HEK293 (cell line): ENCODE measurements around the gene ARPC1A.

Experiments
- CTCF ChIA-PET: fragments of 350-600 bp; formaldehyde crosslinking; extraction: SDS; loops from one replicate; lab custom pipeline; 2021; ENCODE audit warnings: antibody characterized with exemption; lab: Yijun Ruan, JAX
- POLR2A ChIA-PET: fragments of 300-600 bp; formaldehyde crosslinking; extraction: SDS; loops from one replicate; lab custom pipeline; 2020; ENCODE audit warnings: antibody characterized with exemption, inconsistent platforms; lab: Yijun Ruan, JAX
- H3K27ac ChIP-seq: fragments of 200-500 bp; sonication (Bioruptor generic); 2 replicates; pipeline ENCODE4 v1.5.1; 2014; ENCODE audit warnings: low read depth, low read length, control low read depth, inconsistent platforms; ENCODE audit errors: extremely low read depth
- H3K36me3 ChIP-seq, 2 experiments: fragments of 200-500 bp in 1 of 2; sonication (Bioruptor generic) in 1 of 2; 1 replicate in 1 of 2; 2 replicates in 1 of 2; pipeline ENCODE4 v1.5.1; 2014 to 2017; ENCODE audit warnings: inconsistent platforms in 2 of 2, low read length in 2 of 2; ENCODE audit not compliant: control insufficient read depth in 2 of 2, insufficient read depth in 1 of 2
- H3K4me1 ChIP-seq: fragments of 200-500 bp; sonication (Bioruptor generic); 2 replicates; pipeline ENCODE4 v1.5.1; 2014; ENCODE audit warnings: mild to moderate bottlenecking, low read length, inconsistent platforms; ENCODE audit not compliant: control insufficient read depth, insufficient read depth
- H3K4me3 ChIP-seq: 2 replicates; pipeline ENCODE4 v1.5.1; 2011; ENCODE audit warnings: low read depth, mild to moderate bottlenecking, control low read depth, low read length, moderate library complexity
- H3K9me3 ChIP-seq: fragments of 200-500 bp; sonication (Bioruptor generic); 2 replicates; pipeline ENCODE4 v1.5.1; 2014; ENCODE audit warnings: low read depth, low read length, inconsistent platforms; ENCODE audit not compliant: control insufficient read depth, insufficient read depth
- ATF2 ChIP-seq: fragments of 450-650 bp; formaldehyde crosslinking; IDR thresholded peaks from 2 replicates; pipeline ENCODE4 v1.5.1; 2016; ENCODE audit warnings: missing biosample characterization, missing genetic modification characterization, low read depth
- GFI1B ChIP-seq: fragments of 450-650 bp; formaldehyde crosslinking; IDR thresholded peaks from 2 replicates; pipeline ENCODE4 v1.5.1; 2016; ENCODE audit warnings: missing biosample characterization, missing genetic modification characterization
- KLF7 ChIP-seq: fragments of 450-650 bp; formaldehyde crosslinking; IDR thresholded peaks from 2 replicates; pipeline ENCODE4 v1.5.1; 2016; ENCODE audit warnings: missing biosample characterization, missing genetic modification characterization, borderline replicate concordance
- MEIS1 ChIP-seq: sonication (generic); formaldehyde crosslinking; IDR thresholded peaks from 2 replicates; pipeline ENCODE4 v1.8.1; 2022; ENCODE audit warnings: missing genetic modification reagents, mild to moderate bottlenecking, borderline replicate concordance
- PRDM1 ChIP-seq: fragments of 450-650 bp; formaldehyde crosslinking; IDR thresholded peaks from 2 replicates; pipeline ENCODE4; 2016; ENCODE audit warnings: missing biosample characterization, missing genetic modification characterization
- PRDM6 ChIP-seq: fragments of 450-650 bp; formaldehyde crosslinking; IDR thresholded peaks from 2 replicates; pipeline ENCODE4 v1.5.1; 2017; ENCODE audit warnings: missing biosample characterization, missing genetic modification characterization
- RBAK ChIP-seq: fragments of 450-650 bp; formaldehyde crosslinking; IDR thresholded peaks from 2 replicates; pipeline ENCODE4 v1.5.1; 2016; ENCODE audit warnings: missing biosample characterization, missing genetic modification characterization
- SCRT2 ChIP-seq: fragments of 450-650 bp; formaldehyde crosslinking; IDR thresholded peaks from 2 replicates; pipeline ENCODE4 v1.5.1; 2016; ENCODE audit warnings: missing biosample characterization, missing genetic modification characterization
- SETDB1 ChIP-seq: IDR thresholded peaks from one replicate; pipeline ENCODE4 v1.6.1; 2017; ENCODE audit warnings: mild to moderate bottlenecking, low read length, moderate library complexity, mixed read lengths; ENCODE audit not compliant: insufficient read length
- SP7 ChIP-seq: fragments of 450-650 bp; formaldehyde crosslinking; IDR thresholded peaks from 2 replicates; pipeline ENCODE4 v1.5.1; 2016; ENCODE audit warnings: missing biosample characterization, missing genetic modification characterization
- WT1 ChIP-seq: fragments of 450-650 bp; formaldehyde crosslinking; IDR thresholded peaks from 2 replicates; pipeline ENCODE4 v1.5.1; 2016; ENCODE audit warnings: missing biosample characterization, missing genetic modification characterization
- ZBTB17 ChIP-seq: fragments of 450-650 bp; formaldehyde crosslinking; IDR thresholded peaks from 2 replicates; pipeline ENCODE4 v1.5.1; 2016; ENCODE audit warnings: missing biosample characterization, missing genetic modification characterization
- ZNF146 ChIP-seq: fragments of 450-650 bp; formaldehyde crosslinking; IDR thresholded peaks from 2 replicates; pipeline ENCODE4 v1.5.1; 2016; ENCODE audit warnings: missing biosample characterization, missing genetic modification characterization
- ZNF184 ChIP-seq: fragments of 450-650 bp; IDR thresholded peaks from 2 replicates; pipeline ENCODE4 v1.5.1; 2018; ENCODE audit warnings: missing biosample characterization, mild to moderate bottlenecking, missing genetic modification characterization
- ZNF280C ChIP-seq: fragments of 450-650 bp; formaldehyde crosslinking; IDR thresholded peaks from 2 replicates; pipeline ENCODE4 v1.5.1; 2016; ENCODE audit warnings: missing biosample characterization, missing genetic modification characterization
- ZNF341 ChIP-seq: fragments of 450-650 bp; formaldehyde crosslinking; IDR thresholded peaks from 2 replicates; pipeline ENCODE4; 2016; ENCODE audit warnings: low read depth, missing biosample characterization, missing genetic modification characterization
- ZNF398 ChIP-seq: fragments of 450-650 bp; formaldehyde crosslinking; IDR thresholded peaks from 2 replicates; pipeline ENCODE4 v1.5.1; 2017; ENCODE audit warnings: missing biosample characterization, missing genetic modification characterization
- ZNF513 ChIP-seq: fragments of 450-650 bp; IDR thresholded peaks from 2 replicates; pipeline ENCODE4 v1.5.1; 2018; ENCODE audit warnings: missing biosample characterization, missing genetic modification characterization
- ZNF571 ChIP-seq: fragments of 450-650 bp; formaldehyde crosslinking; IDR thresholded peaks from 2 replicates; pipeline ENCODE4 v1.5.0; 2017; ENCODE audit warnings: missing biosample characterization, missing genetic modification characterization
- ZNF580 ChIP-seq: fragments of 450-650 bp; formaldehyde crosslinking; IDR thresholded peaks from 2 replicates; pipeline ENCODE4 v1.5.1; 2016; ENCODE audit warnings: missing biosample characterization, missing genetic modification characterization
- ZNF585B ChIP-seq: fragments of 450-650 bp; formaldehyde crosslinking; IDR thresholded peaks from 2 replicates; pipeline ENCODE4 v1.5.1; 2016; ENCODE audit warnings: missing biosample characterization, missing genetic modification characterization
- ZNF600 ChIP-seq: fragments of 450-650 bp; formaldehyde crosslinking; IDR thresholded peaks from 2 replicates; pipeline ENCODE4 v1.5.1; 2016; ENCODE audit warnings: missing biosample characterization, missing genetic modification characterization
- ZSCAN16 ChIP-seq: fragments of 450-650 bp; formaldehyde crosslinking; IDR thresholded peaks from 2 replicates; pipeline ENCODE4 v1.5.1; 2016; ENCODE audit warnings: missing biosample characterization, missing genetic modification characterization
- ZXDB ChIP-seq: fragments of 450-650 bp; formaldehyde crosslinking; IDR thresholded peaks from 2 replicates; pipeline ENCODE4 v1.5.1; 2016; ENCODE audit warnings: missing biosample characterization, missing genetic modification characterization

The ARPC1A gene

GRCh38 chr7:99290980-99291607, 34.6 kb upstream of the ARPC1A start:
- Histone ChIP-seq H3K4me1 (no peaks in the 10 kb centered on the region), H3K27ac (no peak overlapping the region)
- CTCF ChIA-PET = interaction anchor here (2.3 kb wide), 1 partner anchor 22 kb away, joined by 10 read pairs; no protein-coding TSS in a partner anchor
- no peak for TF ChIP-seq ZNF184 (tag by site-specific recombination)
- no peak for TF ChIP-seq RBAK
- TF ChIP-seq, all 188 proteins: peak for 0
- POLR2A ChIA-PET = no interaction called here
- H3K36me3 ChIP-seq = no peaks in the 10 kb centered on the region
- H3K9me3 ChIP-seq = no peaks in the 10 kb centered on the region
- H3K4me3 ChIP-seq = no peak overlapping the region

GRCh38 chr7:99292127-99292526, 33.6 kb upstream of the ARPC1A start:
- Histone ChIP-seq H3K4me1 (no peaks in the 10 kb centered on the region), H3K4me3 (no peak overlapping the region), H3K9me3 (no peaks in the 10 kb centered on the region), H3K36me3 (no peaks in the 10 kb centered on the region), H3K27ac (no peak overlapping the region)
- ChIA-PET POLR2A (interaction anchor here (0.6 kb wide), 1 partner anchor 9 kb away, joined by 7 read pairs; no protein-coding TSS in a partner anchor), CTCF (interaction anchor here (0.7 to 2.3 kb wide), 2 partner anchors 21 to 33 kb away, joined by 3 to 10 read pairs; no protein-coding TSS in a partner anchor)
- no peak for TF ChIP-seq MEIS1 (CRISPR knock-in tag)
- TF ChIP-seq ZNF585B = no peak
- TF ChIP-seq ZBTB17 = no peak
- no peak for TF ChIP-seq SCRT2 (tag by site-specific recombination)
- TF ChIP-seq ZSCAN16 (tag by site-specific recombination) = no peak
- TF ChIP-seq ZNF398 (tag by site-specific recombination) = no peak
- no peak for TF ChIP-seq ZXDB (tag by site-specific recombination)
- no peak for TF ChIP-seq ZNF513 (tag by site-specific recombination)
- TF ChIP-seq PRDM6 (tag by site-specific recombination) = no peak
- TF ChIP-seq ZNF146 (tag by site-specific recombination) = no peak
- no peak for TF ChIP-seq PRDM1 (tag by site-specific recombination)
- TF ChIP-seq SETDB1 = no peak
- no peak for TF ChIP-seq KLF7 (tag by site-specific recombination)
- TF ChIP-seq ZNF341 (tag by site-specific recombination) = no peak

GRCh38 chr7:99293167-99293566, 32.5 kb upstream of the ARPC1A start:
- Histone ChIP-seq H3K9me3 (no peaks in the 10 kb centered on the region), H3K27ac (no peak overlapping the region), H3K4me1 (no peaks in the 10 kb centered on the region), H3K36me3 (no peaks in the 10 kb centered on the region), H3K4me3 (no peak overlapping the region)
- ChIA-PET POLR2A (no interaction called here), CTCF (no interaction called here)
- no peak for TF ChIP-seq ZBTB17
- TF ChIP-seq ZNF280C (tag by site-specific recombination) = no peak
- TF ChIP-seq GFI1B = no peak
- TF ChIP-seq WT1 = no peak
- TF ChIP-seq ZNF580 (tag by site-specific recombination) = no peak
- no peak for TF ChIP-seq ATF2 (tag by site-specific recombination)
- TF ChIP-seq ZNF600 (tag by site-specific recombination) = no peak
- no peak for TF ChIP-seq ZNF571 (tag by site-specific recombination)
- TF ChIP-seq SP7 (tag by site-specific recombination) = no peak
